22Rv1 (cell line): ENCODE data around the gene TMEM40.

Experiments used
- ZFX ChIP-seq: fragments of 450-650 bp; IDR thresholded peaks from 2 replicates; pipeline ENCODE4 v1.6.1; 2017; ENCODE audit warnings: antibody characterized with exemption, borderline replicate concordance
- TF ChIP-seq, protein P1 (sequence below): fragments of 450-650 bp; IDR thresholded peaks from 2 replicates; pipeline ENCODE4 v1.5.1; 2017; ENCODE audit warnings: mild to moderate bottlenecking

DNA sequence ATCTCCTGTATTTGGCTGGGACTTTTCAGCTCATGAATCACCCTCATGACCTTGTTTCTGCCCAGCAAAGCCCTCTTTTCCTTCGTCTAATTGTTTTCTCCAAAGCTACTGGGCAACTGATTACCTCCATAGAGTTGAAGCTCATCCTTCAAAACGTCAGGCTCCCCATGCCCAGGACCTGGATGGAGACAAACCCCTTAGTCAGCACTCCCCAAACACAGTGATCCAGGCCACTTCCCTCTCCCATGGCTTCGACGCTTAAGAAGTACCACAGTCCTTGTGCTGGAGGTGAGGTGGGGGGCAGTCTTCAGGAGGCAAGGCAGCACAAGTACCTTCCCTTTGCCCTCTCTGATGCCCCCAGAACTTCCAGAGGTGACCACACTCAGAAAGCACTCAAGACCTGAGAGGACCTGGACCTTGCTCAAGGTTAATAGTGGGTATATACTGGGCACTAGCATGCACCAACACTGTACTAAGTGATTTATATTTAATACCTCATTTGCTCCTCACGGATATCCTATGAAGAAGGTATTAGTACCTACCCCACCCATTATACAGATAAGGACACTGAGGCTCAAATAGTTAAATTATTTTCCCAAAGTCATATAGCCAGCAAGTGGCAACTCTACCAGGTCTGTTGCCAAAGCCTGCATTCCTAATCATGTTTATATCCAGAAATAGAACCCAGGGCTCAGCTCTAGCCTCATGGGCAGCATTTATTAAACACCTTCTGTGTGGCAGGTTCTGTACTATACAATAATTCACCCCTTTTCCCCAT lies 16.5 kb downstream of the TMEM40 start:
- TF ChIP-seq, protein P1, sequence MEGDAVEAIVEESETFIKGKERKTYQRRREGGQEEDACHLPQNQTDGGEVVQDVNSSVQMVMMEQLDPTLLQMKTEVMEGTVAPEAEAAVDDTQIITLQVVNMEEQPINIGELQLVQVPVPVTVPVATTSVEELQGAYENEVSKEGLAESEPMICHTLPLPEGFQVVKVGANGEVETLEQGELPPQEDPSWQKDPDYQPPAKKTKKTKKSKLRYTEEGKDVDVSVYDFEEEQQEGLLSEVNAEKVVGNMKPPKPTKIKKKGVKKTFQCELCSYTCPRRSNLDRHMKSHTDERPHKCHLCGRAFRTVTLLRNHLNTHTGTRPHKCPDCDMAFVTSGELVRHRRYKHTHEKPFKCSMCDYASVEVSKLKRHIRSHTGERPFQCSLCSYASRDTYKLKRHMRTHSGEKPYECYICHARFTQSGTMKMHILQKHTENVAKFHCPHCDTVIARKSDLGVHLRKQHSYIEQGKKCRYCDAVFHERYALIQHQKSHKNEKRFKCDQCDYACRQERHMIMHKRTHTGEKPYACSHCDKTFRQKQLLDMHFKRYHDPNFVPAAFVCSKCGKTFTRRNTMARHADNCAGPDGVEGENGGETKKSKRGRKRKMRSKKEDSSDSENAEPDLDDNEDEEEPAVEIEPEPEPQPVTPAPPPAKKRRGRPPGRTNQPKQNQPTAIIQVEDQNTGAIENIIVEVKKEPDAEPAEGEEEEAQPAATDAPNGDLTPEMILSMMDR = no peak
- TF ChIP-seq ZFX = no peak
